GM23338 (cell line): ENCODE data around the gene UTS2R. TPM values are rescaled to one million over a fixed set of nuclear protein-coding genes. Genes with fewer than 3 reads are reported as not detected.

Experiments
- ATAC-seq: fragments of 200-7000 bp; cut with Tn5 transposase; 3 replicates; pipeline ENCODE4 v1.9.1; 2020
- DNase-seq: peaks from one replicate; pipeline ENCODE4 v3.0.0-alpha.2; 2015; ENCODE audit warnings: low spot score
- H2AFZ ChIP-seq: fragments of 200-600 bp; sonication (generic); 2 replicates; pipeline ENCODE4 v1.8.0; 2016; ENCODE audit warnings: antibody characterized with exemption, mild to moderate bottlenecking, moderate library complexity
- H3F3A ChIP-seq: fragments of 200-600 bp; sonication (generic); replicated peaks from 2 replicates; pipeline ENCODE4 v1.8.0; 2017; ENCODE audit warnings: antibody characterized with exemption, mixed run types, low read depth
- H3K27ac ChIP-seq: fragments of 200-600 bp; sonication (generic); 2 replicates; pipeline ENCODE4 v1.6.1; 2016; ENCODE audit warnings: low read depth
- H3K27me3 ChIP-seq: fragments of 200-600 bp; sonication (generic); 2 replicates; pipeline ENCODE4 v1.8.0; 2016; ENCODE audit warnings: mild to moderate bottlenecking, mixed run types, moderate library complexity; ENCODE audit not compliant: insufficient read depth
- H3K36me3 ChIP-seq: fragments of 200-600 bp; sonication (generic); 2 replicates; pipeline ENCODE4 v1.8.0; 2016; ENCODE audit warnings: mild to moderate bottlenecking; ENCODE audit not compliant: insufficient read depth
- H3K4me1 ChIP-seq: fragments of 200-600 bp; sonication (generic); 2 replicates; pipeline ENCODE4 v1.8.0; 2016; ENCODE audit warnings: mild to moderate bottlenecking, moderate library complexity; ENCODE audit not compliant: insufficient read depth
- H3K4me2 ChIP-seq: fragments of 200-600 bp; sonication (generic); 2 replicates; pipeline ENCODE4 v1.7.1; 2017; ENCODE audit warnings: mixed run types
- H3K4me3 ChIP-seq: fragments of 200-600 bp; sonication (generic); 2 replicates; pipeline ENCODE4 v1.6.1; 2016; ENCODE audit warnings: mixed run types
- H3K79me2 ChIP-seq: fragments of 200-600 bp; sonication (generic); replicated peaks from 2 replicates; pipeline ENCODE4 v1.8.0; 2017; ENCODE audit warnings: mild to moderate bottlenecking; ENCODE audit not compliant: insufficient read depth
- H3K9me2 ChIP-seq: fragments of 200-600 bp; sonication (generic); 2 replicates; pipeline ENCODE4 v1.8.0; 2017; ENCODE audit not compliant: insufficient read depth
- H4K20me1 ChIP-seq: fragments of 200-600 bp; sonication (generic); replicated peaks from 2 replicates; pipeline ENCODE4 v1.8.0; 2017; ENCODE audit warnings: mild to moderate bottlenecking; ENCODE audit not compliant: insufficient read depth
- H3K27ac Mint-ChIP-seq: 2 replicates; pipeline ENCODE4 v1.8.0; 2020; ENCODE audit warnings: inconsistent platforms, mild to moderate bottlenecking, moderate library complexity, mixed read lengths
- H3K27me3 Mint-ChIP-seq: 3 replicates; pipeline ENCODE4 v1.8.0; 2022; ENCODE audit warnings: low read depth, mild to moderate bottlenecking, moderate library complexity, mixed read lengths, inconsistent platforms; ENCODE audit not compliant: insufficient read depth, poor library complexity
- H3K36me3 Mint-ChIP-seq: 3 replicates; pipeline ENCODE4 v1.8.0; 2021; ENCODE audit warnings: low read depth, mild to moderate bottlenecking, inconsistent platforms, moderate library complexity, mixed read lengths
- H3K4me1 Mint-ChIP-seq: 3 replicates; pipeline ENCODE4 v1.8.0; 2020; ENCODE audit warnings: mild to moderate bottlenecking, inconsistent platforms, mixed read lengths
- H3K4me3 Mint-ChIP-seq: 3 replicates; pipeline ENCODE4 v1.8.0; 2021; ENCODE audit warnings: moderate library complexity, mild to moderate bottlenecking, inconsistent platforms, mixed read lengths
- H3K9me3 Mint-ChIP-seq: 3 replicates; pipeline ENCODE4 v1.8.0; 2020; ENCODE audit warnings: moderate library complexity, mild to moderate bottlenecking, inconsistent platforms, mixed read lengths
- CTCF ChIP-seq, 2 experiments: fragments of 200-600 bp in 1 of 2; sonication (generic) in 1 of 2; conservative IDR thresholded peaks; 2 replicates each; pipeline versions ENCODE4 v1.5.1 to v1.6.1; 2016 to 2017; ENCODE audit warnings: antibody characterized with exemption in 2 of 2, low read depth in 2 of 2, mild to moderate bottlenecking in 2 of 2, moderate library complexity in 1 of 2
- EZH2phosphoT487 ChIP-seq: fragments of 200-600 bp; sonication (generic); IDR thresholded peaks from one replicate; pipeline ENCODE4 v1.8.1; 2018; ENCODE audit warnings: antibody characterized with exemption; ENCODE audit not compliant: unreplicated experiment
- NANOG ChIP-seq: IDR thresholded peaks from 2 replicates; pipeline ENCODE4 v1.6.1; 2016; ENCODE audit warnings: antibody characterized with exemption, borderline replicate concordance
- POLR2AphosphoS5 ChIP-seq: IDR thresholded peaks from 2 replicates; pipeline ENCODE4 v1.6.1; 2016; ENCODE audit warnings: antibody characterized with exemption, low read depth
- STAT1 ChIP-seq: IDR thresholded peaks from one replicate; pipeline ENCODE4 v1.6.1; 2016; ENCODE audit warnings: antibody characterized with exemption; ENCODE audit not compliant: unreplicated experiment
- ZNF114 ChIP-seq: fragments of 250-450 bp; sonication (Bioruptor Pico); IDR thresholded peaks from 2 replicates; pipeline ENCODE4 v1.5.0; 2020; ENCODE audit warnings: mild to moderate bottlenecking, moderate library complexity
- ZNF331 ChIP-seq: fragments of 250-450 bp; sonication (Bioruptor Pico); IDR thresholded peaks from 2 replicates; pipeline ENCODE4 v1.5.0; 2020; ENCODE audit warnings: low read depth, mild to moderate bottlenecking, moderate library complexity
- ZNF462 ChIP-seq: fragments of 250-450 bp; sonication (Bioruptor Pico); IDR thresholded peaks from 2 replicates; pipeline ENCODE4 v1.5.0; 2020; ENCODE audit warnings: mild to moderate bottlenecking, moderate library complexity
- polyA plus RNA-seq: library from polyadenylated mRNA; unstranded; fragments of >200 nt; fragmentation: Nextera tagmentation; extraction: Ambion mirVana; gene quantifications from 2 replicates; pipeline ENCODE4 v1.2.1, GENCODE V29; 2016
- total RNA-seq: library from RNA; depleted of rRNA; stranded (reverse); fragments of >200 nt; shearing (Covaris generic); gene quantifications from 2 replicates; pipeline ENCODE4 v1.2.3, GENCODE V29; 2014

UTS2R gene
- total and polyA plus RNA-seq, 2 experiments from 2014 or later: 0.49 TPM; not detected in 1

GRCh38 chr17:82328141-82328993 is 43.2 kb upstream of the UTS2R start:
- DNase-seq: no peak
- H3K27ac Mint-ChIP-seq: no peak overlapping the region
- H3F3A ChIP-seq: no peaks in the 10 kb centered on the region

More at GRCh38 chr17:82328141-82328993, 43.2 kb upstream of the UTS2R start:
- TF ChIP-seq NANOG (no peak), ZNF462 (no peak), POLR2AphosphoS5 (no peak), EZH2phosphoT487 (no peak), STAT1 (no peak), CTCF (conservative IDR thresholded peaks at IDR 0.05; ENCODE audit: low read depth in 2 of 2) (no peak), ZNF114 (CRISPR knock-in tag) (no peak), ZNF331 (CRISPR knock-in tag) (no peak)
- Mint-ChIP-seq H3K4me3 (no peak overlapping the region; the same call in 2 of the 3 replicates), H3K4me1 (peaks cover 17% of the 10 kb centered on the region), H3K27me3 (peaks cover 27% of the 10 kb centered on the region), H3K36me3 (no peaks in the 10 kb centered on the region; the same call in 2 of the 3 replicates), H3K9me3 (no peaks in the 10 kb centered on the region)
- no peak overlapping the region for H3K4me3 ChIP-seq
- no peaks in the 10 kb centered on the region for H3K4me1 ChIP-seq
- no peaks in the 10 kb centered on the region for H3K36me3 ChIP-seq
- peaks cover 20% of the 10 kb centered on the region for H3K27me3 ChIP-seq
- no peaks in the 10 kb centered on the region for H3K9me2 ChIP-seq
- H3K27ac ChIP-seq: no peak overlapping the region
- H2AFZ ChIP-seq: no peak overlapping the region
- peak; percentile 33 for ATAC-seq
- no peaks in the 10 kb centered on the region for H4K20me1 ChIP-seq
- no peak overlapping the region for H3K4me2 ChIP-seq
- no peaks in the 10 kb centered on the region for H3K79me2 ChIP-seq
